GM19438 (cell line): ENCODE results near the gene HKDC1.
A peak's percentile ranks its signal among the peaks of the same experiment; 100 is the strongest.
"Not testable (repeated sequence)": the region's sequence is repeated elsewhere in the genome, so short reads cannot be mapped to it uniquely, and the experiment has no call there.

Experiments used
- ATAC-seq: cut with Tn5 transposase; IDR thresholded peaks from one replicate; pipeline ENCODE4 v1.9.1; 2021; ENCODE audit warnings: low read depth; ENCODE audit not compliant: unreplicated experiment

The HKDC1 gene

GRCh38 chr10:69220041-69220451, at the start of gene HKDC1:
HKDC1 (plus strand) TSS chr10:69220332; CDS start chr10:69220436, 104 bp downstream.
- ATAC-seq, result no peak

- ATAC-seq, result no peak
Observed at GRCh38 chr10:69172241-69172982, 47.7 kb upstream of the HKDC1 start.

GRCh38 chr10:69175326-69175725, 44.8 kb upstream of the HKDC1 start:
- ATAC-seq, result not testable (repeated sequence)

DNA sequence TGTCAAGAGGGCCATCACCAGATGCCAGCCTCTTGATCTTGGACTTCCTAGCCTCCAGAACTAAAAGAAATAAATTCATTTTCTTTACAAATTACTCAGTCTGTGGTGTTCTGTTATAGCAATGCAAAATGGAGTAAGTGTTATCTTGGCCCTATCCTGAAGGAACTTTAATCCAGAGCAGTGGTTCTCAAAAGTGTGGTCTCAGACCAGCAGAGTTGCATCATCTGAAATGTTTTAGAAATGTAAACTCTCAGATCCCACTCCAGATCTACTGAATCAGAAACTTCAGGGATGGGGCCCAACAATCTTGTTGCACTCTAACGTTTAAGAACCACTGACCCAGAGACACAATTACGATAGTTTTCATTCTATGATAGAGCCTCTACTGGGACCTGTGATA, 43.3 kb upstream of the HKDC1 start:
- ATAC-seq, result no peak

DNA sequence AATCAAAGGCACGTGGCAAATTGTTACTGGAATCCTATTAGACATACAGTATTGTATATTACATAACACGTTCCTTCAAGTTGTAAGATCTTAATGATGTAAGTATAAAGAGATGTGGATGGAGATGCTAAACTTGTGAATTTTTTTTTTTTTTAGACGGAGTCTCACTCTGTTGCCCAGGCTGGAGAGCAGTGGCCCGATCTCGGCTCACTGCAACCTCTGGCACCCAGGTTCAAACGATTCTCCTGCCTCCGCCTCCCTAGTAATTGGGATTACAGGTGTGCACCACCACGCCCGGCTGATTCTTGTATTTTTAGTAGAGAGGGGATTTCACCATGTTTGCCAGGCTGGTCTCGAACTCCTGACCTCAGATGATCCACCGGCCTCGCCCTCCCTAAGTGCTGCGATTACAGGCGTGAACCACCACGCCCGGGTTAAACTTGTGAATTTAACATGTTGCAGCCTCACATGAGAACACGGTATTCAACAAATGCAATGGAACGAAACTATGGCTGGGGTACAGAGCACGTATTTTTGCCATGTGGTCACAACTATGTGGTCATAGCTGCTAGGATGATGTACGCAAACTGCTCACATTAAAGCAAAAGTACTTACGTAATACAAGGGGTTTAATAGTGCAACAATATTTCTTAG, 40.9 kb upstream of the HKDC1 start:
- peak; percentile 12 for ATAC-seq

- ATAC-seq, result peak; percentile 93
Observed at GRCh38 chr10:69179743-69180524, 40.2 kb upstream of the HKDC1 start, which contains the start of gene SUPV3L1. SUPV3L1 (plus strand) TSS chr10:69180234; CDS start chr10:69180292, 58 bp downstream.

DNA sequence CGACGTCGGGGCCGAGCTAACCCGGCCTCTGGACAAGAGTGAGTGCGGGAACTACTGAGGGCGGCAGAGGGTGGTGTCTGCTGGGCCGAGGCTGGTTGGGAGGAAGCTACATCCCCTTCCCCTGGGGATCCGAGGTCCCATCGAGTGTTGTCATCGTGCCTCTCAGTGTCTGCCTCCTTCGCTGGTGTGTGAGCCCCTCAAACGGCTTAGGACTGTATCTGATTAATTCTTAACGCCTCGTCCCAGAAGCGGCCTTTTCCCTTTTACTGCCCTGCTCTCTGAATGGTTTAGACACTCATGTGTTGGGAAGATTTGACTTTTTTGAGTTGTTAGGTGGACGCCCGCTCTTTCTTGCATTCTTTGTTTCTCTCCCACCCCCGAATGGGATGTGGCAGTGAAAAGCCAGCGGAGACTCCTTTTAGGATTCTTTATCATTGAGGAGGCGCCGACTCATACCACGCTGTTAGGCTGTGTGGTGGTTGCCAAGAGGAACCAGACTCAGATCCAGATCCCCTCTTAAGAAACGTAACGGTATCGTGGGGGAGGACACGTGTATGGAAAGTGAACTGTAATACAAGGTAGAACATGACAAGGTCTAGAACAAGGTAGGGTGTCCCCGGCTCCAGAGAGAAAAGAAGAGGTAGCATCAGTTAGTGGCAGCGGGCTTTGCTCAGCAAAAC, 39.5 kb upstream of the HKDC1 start:
- ATAC-seq, result no peak

DNA sequence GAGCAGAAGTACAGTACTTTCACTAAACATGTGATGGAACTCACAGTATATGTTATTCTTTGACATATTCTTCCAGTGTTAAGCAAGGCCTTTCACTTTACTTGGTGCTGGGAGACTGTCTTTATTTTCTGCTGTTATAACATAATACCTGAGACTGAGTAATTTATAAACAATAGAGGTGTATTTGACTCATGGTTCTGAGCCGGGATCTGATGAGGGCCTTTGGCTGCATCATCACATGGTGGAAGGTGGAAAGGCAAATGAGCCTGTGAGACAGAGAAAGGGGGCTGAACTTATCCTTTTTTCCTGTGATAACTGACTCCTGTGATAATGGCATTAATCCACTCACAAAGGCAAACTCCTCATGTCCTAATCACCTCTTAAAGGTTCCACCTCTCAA, 38.7 kb upstream of the HKDC1 start:
- ATAC-seq, result no peak

- ATAC-seq, result no peak
Observed at GRCh38 chr10:69182005-69182404, 38.1 kb upstream of the HKDC1 start.

GRCh38 chr10:69186524-69186923, 33.6 kb upstream of the HKDC1 start:
- no peak for ATAC-seq

- no peak for ATAC-seq
Observed at GRCh38 chr10:69201045-69201444, 19.1 kb upstream of the HKDC1 start.

- no peak for ATAC-seq
Observed at GRCh38 chr10:69202332-69202731, 17.8 kb upstream of the HKDC1 start.

GRCh38 chr10:69208761-69209160, 11.4 kb upstream of the HKDC1 start:
- ATAC-seq, result no peak

DNA sequence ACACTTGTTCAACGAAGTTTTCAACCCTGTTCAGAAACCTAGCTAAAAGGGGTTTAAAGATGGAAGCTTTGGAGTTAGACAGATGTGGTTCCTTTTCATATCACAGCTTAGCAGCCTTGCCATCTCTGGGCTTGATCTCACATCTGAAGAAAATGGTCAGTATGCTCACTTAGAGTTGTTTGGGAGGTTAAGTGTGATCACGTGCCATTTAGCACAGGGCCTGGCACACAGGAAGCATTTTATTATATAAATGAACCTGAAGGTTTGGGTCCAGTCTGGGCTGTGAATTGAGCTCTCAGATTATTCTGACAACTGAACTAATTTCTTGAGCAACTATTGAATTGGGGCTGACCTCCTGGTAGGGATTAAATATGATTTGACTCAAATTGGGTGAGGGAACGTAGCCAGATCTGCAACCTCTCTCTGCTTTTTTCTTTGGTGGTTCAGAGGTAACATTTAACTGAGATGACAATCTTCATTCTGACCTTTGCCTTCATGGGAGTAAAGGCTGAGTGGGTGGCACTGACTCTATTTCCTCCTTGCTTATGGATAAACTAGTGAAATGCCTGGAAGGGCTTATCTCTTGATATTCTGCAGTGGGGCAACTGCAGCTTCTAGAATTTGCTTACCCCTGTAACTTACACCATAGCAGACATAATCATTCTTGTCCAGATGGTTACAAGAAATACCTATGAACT, 10.2 kb upstream of the HKDC1 start:
- no peak for ATAC-seq

GRCh38 chr10:69211104-69211503, 9.0 kb upstream of the HKDC1 start:
- no peak for ATAC-seq

DNA sequence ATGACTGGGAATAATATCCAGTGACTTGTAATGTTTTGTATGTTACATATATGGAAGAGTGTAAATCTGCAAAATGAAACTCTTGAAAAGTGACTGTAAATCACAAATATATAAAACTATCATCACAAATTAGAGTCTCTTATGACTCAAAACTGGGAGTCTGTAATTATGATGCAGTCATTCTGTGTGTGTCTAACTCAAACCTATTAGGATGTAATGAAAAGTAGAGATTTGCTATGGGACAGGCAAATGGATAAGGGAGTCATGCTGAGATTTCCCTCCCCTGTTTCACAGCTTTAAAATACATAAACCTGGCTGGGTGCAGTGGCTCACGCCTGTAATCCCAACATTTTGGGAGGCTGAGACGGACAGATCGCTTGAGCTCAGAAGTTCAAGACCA, 8.6 kb upstream of the HKDC1 start:
- ATAC-seq, result no peak

GRCh38 chr10:69213591-69214311, 6.4 kb upstream of the HKDC1 start:
- no peak for ATAC-seq

DNA sequence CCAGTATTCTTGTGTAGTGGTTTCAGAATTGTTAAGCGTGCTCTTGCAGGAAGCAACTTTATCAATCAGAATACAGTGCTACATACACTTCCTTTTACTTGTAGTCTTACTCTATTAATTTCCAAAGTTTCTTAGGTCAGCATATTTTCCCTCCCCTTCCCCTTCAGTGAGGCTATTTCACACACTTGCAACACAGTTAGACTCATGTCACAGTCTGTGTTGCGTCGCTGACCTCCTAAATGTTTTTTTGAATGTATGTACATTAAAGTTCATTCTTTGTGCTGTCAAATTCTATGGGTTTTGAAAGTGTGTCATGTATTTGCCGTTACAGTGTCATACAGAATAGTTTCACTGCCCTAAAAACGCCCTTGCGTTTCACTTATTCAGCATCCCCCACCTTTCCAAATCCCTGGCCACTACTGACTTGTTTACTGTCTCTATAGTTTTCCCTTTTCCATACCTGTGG, 5.4 kb upstream of the HKDC1 start:
- ATAC-seq, result no peak

- ATAC-seq, result no peak
Observed at GRCh38 chr10:69215405-69216171, 4.5 kb upstream of the HKDC1 start.
